ENCODE results near the gene STAG3. TPM values are rescaled to one million over a fixed set of nuclear protein-coding genes. Genes with fewer than 3 reads are reported as not detected.
"Not testable (repeated sequence)": the region's sequence is repeated elsewhere in the genome, so short reads cannot be mapped to it uniquely, and the experiment has no call there.

The STAG3 gene
- total RNA-seq, 1 donor from 2014 or later = 42.4 TPM

DNA sequence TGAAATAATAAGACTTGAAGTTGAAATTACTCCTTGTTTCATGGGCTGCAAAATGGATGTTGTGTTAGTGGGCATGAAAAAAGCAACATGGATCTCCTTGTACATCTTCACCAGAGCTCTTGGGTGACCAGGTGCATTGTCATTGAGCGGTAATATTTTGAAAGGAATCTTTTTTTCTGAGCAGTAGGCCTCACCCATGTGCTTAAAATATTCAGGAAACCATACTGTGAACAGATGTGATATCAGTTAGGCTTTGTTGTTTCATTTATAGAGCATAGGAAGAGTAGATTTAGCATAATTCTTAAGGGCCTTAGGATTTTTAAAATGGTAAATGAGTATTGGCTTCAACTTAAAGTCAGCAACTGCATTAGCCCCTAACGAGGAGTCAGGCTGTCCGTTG lies 15.3 kb downstream of the STAG3 start:
- CTCF ChIA-PET = interaction anchor here (1.3 to 3.7 kb wide), 4 partner anchors 18 to 152 kb away, joined by 3 to 15 read pairs (median 6); no protein-coding TSS in a partner anchor
- H3K9me3 Mint-ChIP-seq = peaks cover 2% of the 10 kb centered on the region
- H3K27me3 Mint-ChIP-seq = no peaks in the 10 kb centered on the region
- intact Hi-C loops (cut with micrococcal nuclease) = loop anchor here (10.0 kb wide), 1 partner anchor 152 kb away; no protein-coding TSS in a partner anchor
- POLR2A ChIA-PET = interaction anchor here (1.1 to 2.4 kb wide), 6 partner anchors 9 to 28 kb away, joined by 3 to 15 read pairs (median 10); no protein-coding TSS in a partner anchor
- ATAC-seq (ENCODE audit: low read depth) = no peak
- H3K27ac Mint-ChIP-seq = peak overlapping the region; percentile 91
- TF ChIP-seq, protein P1, sequence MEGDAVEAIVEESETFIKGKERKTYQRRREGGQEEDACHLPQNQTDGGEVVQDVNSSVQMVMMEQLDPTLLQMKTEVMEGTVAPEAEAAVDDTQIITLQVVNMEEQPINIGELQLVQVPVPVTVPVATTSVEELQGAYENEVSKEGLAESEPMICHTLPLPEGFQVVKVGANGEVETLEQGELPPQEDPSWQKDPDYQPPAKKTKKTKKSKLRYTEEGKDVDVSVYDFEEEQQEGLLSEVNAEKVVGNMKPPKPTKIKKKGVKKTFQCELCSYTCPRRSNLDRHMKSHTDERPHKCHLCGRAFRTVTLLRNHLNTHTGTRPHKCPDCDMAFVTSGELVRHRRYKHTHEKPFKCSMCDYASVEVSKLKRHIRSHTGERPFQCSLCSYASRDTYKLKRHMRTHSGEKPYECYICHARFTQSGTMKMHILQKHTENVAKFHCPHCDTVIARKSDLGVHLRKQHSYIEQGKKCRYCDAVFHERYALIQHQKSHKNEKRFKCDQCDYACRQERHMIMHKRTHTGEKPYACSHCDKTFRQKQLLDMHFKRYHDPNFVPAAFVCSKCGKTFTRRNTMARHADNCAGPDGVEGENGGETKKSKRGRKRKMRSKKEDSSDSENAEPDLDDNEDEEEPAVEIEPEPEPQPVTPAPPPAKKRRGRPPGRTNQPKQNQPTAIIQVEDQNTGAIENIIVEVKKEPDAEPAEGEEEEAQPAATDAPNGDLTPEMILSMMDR (IDR thresholded peaks at IDR 0.05) = no peak
- no peak for DNase-seq
- peaks cover 79% of the 10 kb centered on the region for H3K4me1 Mint-ChIP-seq
- H3K36me3 Mint-ChIP-seq (ENCODE audit: low read depth) = no peaks in the 10 kb centered on the region
- H3K4me3 Mint-ChIP-seq = peak overlapping the region; percentile 53

DNA sequence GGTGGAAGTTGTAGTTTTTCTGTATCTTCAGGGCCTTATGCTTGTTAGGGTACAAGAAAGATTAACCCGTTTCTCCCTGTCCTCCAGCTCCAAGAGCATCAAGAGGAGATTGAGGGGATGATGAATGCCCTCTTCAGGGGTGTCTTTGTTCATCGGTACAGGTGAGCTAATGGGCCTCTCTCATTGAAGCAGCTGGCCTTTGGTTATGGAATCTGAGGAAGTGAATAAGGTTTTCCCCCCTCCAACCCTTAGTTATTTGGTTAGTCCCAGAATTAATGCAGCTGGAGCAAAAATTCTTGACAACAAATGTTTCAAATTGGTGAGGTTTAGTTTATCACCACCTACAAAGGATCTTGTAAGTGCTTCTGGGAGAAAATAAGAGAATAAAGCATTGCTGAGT lies 17.5 kb downstream of the STAG3 start:
- CTCF ChIA-PET = interaction anchor here (1.6 to 3.7 kb wide), 3 partner anchors 16 to 150 kb away, joined by 4 to 15 read pairs (median 7); no protein-coding TSS in a partner anchor
- no peaks in the 10 kb centered on the region for H3K36me3 Mint-ChIP-seq (ENCODE audit: low read depth)
- H3K4me1 Mint-ChIP-seq = peaks cover 90% of the 10 kb centered on the region
- TF ChIP-seq, protein P1 (IDR thresholded peaks at IDR 0.05) = no peak
- ATAC-seq (ENCODE audit: low read depth) (no peak), DNase-seq (no peak)
- H3K27me3 Mint-ChIP-seq = no peaks in the 10 kb centered on the region
- peak overlapping the region; percentile 91 for H3K27ac Mint-ChIP-seq
- intact Hi-C loops (cut with micrococcal nuclease) = loop anchor here (10.0 kb wide), 1 partner anchor 150 kb away; no protein-coding TSS in a partner anchor
- POLR2A ChIA-PET = interaction anchor here (0.7 to 4.5 kb wide), 9 partner anchors 10 to 233 kb away, joined by 3 to 39 read pairs (median 8); partner anchors contain the start of genes GPC2, STAG3 and ZCWPW1
- H3K9me3 Mint-ChIP-seq = peaks cover 2% of the 10 kb centered on the region
- no peak overlapping the region for H3K4me3 Mint-ChIP-seq

DNA sequence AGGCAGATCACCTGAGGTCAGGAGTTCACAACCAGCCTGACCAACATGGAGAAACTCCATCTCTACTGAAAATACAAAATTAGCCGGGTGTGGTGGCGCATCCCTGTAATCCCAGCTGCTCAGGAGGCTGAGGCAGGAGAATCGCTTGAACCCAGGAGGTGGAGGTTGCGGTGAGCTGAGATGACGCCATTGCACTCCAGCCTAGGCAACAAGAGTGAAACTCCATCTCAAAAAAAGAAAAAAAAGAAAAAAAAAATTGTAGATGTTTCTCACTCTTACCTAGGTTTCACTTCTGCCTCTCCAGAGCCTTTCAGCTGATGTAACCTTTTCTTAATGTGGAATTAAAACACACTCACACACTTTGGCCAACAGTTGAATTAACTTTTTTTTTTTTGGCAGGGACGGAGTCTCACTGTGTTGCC lies 18.2 kb downstream of the STAG3 start:
- ChIA-PET CTCF (interaction anchor here (0.6 to 3.7 kb wide), 7 partner anchors 16 to 149 kb away, joined by 3 to 15 read pairs (median 4); partner anchors contain the start of gene TRAPPC14), POLR2A (interaction anchor here (0.7 to 4.5 kb wide), 7 partner anchors 14 to 276 kb away, joined by 4 to 39 read pairs (median 4); partner anchors contain the start of genes LAMTOR4, TRIM4 and ZCWPW1)
- H3K27me3 Mint-ChIP-seq; H3K36me3 Mint-ChIP-seq (ENCODE audit: low read depth); DNase-seq; H3K9me3 Mint-ChIP-seq: not testable (repeated sequence)
- intact Hi-C loops (cut with micrococcal nuclease) = loop anchor here (10.0 kb wide), 1 partner anchor 149 kb away; no protein-coding TSS in a partner anchor
- peaks cover 90% of the 10 kb centered on the region for H3K4me1 Mint-ChIP-seq
- peak; percentile 26 for ATAC-seq (ENCODE audit: low read depth)
- peak overlapping the region; percentile 32 for H3K4me3 Mint-ChIP-seq
- peak overlapping the region; percentile 91 for H3K27ac Mint-ChIP-seq

DNA sequence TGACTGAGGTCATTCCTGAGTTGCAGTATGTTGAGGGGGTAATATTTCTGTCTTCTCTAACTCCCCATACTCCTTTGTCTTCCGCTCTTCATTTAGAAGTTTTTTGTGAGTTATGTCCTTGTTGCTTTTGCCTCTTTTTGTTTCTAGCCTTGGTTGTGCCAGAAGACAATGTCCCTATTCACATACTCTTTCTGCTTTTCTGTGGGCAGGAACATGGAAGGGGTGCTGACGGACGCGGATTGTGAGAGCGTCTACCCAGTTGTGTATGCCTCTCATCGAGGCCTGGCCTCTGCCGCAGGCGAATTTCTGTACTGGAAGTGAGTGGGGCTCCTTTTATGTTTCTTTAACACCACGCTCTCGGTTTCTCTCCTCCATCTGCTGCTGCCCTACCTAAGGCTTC lies 20.5 kb downstream of the STAG3 start:
- intact Hi-C loops (cut with micrococcal nuclease) = loop anchor here (10.0 kb wide), 1 partner anchor 147 kb away; no protein-coding TSS in a partner anchor
- H3K27ac Mint-ChIP-seq = peak overlapping the region; percentile 94
- CTCF ChIA-PET = no interaction called here
- peaks cover 77% of the 10 kb centered on the region for H3K4me1 Mint-ChIP-seq
- DNase-seq (no peak), ATAC-seq (ENCODE audit: low read depth) (no peak)
- POLR2A ChIA-PET = interaction anchor here (4.5 kb wide), 1 partner anchor 11 kb away, joined by 39 read pairs; no protein-coding TSS in a partner anchor
- no peaks in the 10 kb centered on the region for H3K36me3 Mint-ChIP-seq (ENCODE audit: low read depth)
- H3K9me3 Mint-ChIP-seq = peaks cover 2% of the 10 kb centered on the region
- H3K4me3 Mint-ChIP-seq = no peak overlapping the region
- TF ChIP-seq, protein P1 (IDR thresholded peaks at IDR 0.05) = no peak
- no peaks in the 10 kb centered on the region for H3K27me3 Mint-ChIP-seq

DNA sequence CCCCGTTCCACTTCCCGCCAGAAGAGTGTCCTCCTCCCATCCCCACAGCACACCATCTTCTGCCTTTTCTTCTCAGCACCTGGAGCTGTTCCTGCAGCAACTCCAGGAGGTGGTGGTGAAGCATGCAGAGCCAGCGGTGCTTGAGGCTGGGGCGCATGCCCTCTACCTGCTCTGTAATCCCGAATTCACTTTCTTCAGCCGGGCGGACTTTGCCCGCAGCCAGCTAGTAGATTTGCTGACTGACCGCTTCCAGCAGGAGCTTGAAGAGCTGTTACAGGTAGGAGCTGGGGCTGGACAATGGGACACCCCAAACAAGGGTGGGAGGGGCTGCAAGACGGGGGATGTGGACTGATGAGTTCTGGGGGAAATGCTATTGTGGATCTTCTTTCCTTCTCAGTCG lies 23.0 kb downstream of the STAG3 start:
- H3K4me3 Mint-ChIP-seq = peak overlapping the region; percentile 77
- H3K9me3 Mint-ChIP-seq = peaks cover 2% of the 10 kb centered on the region
- CTCF ChIA-PET = interaction anchor here (1.2 to 1.3 kb wide), 2 partner anchors 11 to 17 kb away, joined by 3 to 5 read pairs; no protein-coding TSS in a partner anchor
- H3K27me3 Mint-ChIP-seq = no peaks in the 10 kb centered on the region
- intact Hi-C loops (cut with micrococcal nuclease) = loop anchor here (1.0 kb wide), 2 partner anchors 10 to 11 kb away; no protein-coding TSS in a partner anchor
- ATAC-seq (ENCODE audit: low read depth) = no peak
- H3K27ac Mint-ChIP-seq = peak overlapping the region; percentile 94
- no peak for DNase-seq
- peaks cover 63% of the 10 kb centered on the region for H3K4me1 Mint-ChIP-seq
- peaks cover 6% of the 10 kb centered on the region for H3K36me3 Mint-ChIP-seq (ENCODE audit: low read depth)
- POLR2A ChIA-PET = interaction anchor here (1.0 to 2.7 kb wide), 6 partner anchors 9 to 228 kb away, joined by 3 to 50 read pairs (median 12); partner anchors contain the start of genes LAMTOR4, MEPCE and ZCWPW1
- TF ChIP-seq, protein P1 (IDR thresholded peaks at IDR 0.05) = no peak
